ENCODE data around the gene ITFG1.

DNA sequence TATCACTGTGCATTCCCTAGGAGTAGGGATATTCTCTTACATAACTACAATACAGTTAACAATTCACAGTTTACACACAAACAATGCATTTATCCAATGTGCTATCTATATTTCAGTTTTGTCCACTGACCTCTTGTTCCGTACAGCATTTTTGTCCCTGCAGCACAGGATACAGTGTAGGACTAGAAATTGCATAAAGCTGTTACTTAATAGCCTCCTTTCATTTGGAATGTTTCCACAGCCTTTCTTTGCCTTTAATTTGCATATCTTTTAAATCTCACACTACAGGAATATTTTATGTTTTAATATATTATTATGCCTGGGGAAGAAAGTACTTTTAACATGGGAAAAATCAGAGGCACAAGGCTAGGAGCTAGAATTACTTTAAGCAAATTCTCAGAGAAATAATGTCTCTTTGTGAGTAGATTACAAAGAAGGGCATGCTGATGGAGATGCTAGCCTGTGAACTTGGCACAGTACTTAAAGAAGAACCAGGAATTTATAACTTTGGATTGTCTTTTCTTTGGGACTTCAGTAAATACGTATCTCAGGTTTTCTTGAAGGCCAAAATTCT lies 144.3 kb downstream of the ITFG1 start:
- no peak for TF ChIP-seq POLR2A (IDR thresholded peaks at IDR 0.05)
- TF ChIP-seq, protein P1, sequence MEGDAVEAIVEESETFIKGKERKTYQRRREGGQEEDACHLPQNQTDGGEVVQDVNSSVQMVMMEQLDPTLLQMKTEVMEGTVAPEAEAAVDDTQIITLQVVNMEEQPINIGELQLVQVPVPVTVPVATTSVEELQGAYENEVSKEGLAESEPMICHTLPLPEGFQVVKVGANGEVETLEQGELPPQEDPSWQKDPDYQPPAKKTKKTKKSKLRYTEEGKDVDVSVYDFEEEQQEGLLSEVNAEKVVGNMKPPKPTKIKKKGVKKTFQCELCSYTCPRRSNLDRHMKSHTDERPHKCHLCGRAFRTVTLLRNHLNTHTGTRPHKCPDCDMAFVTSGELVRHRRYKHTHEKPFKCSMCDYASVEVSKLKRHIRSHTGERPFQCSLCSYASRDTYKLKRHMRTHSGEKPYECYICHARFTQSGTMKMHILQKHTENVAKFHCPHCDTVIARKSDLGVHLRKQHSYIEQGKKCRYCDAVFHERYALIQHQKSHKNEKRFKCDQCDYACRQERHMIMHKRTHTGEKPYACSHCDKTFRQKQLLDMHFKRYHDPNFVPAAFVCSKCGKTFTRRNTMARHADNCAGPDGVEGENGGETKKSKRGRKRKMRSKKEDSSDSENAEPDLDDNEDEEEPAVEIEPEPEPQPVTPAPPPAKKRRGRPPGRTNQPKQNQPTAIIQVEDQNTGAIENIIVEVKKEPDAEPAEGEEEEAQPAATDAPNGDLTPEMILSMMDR (IDR thresholded peaks at IDR 0.05), result no peak
